Common myeloid progenitor, CD34-positive (primary cell): ENCODE data around the gene PPM1F.

Experiments
- CTCF ChIA-PET: fragments of 350-600 bp; sonication (Branson Sonifier 250); formaldehyde crosslinking; loops from one replicate; lab custom pipeline; 2021; ENCODE audit warnings: antibody characterized with exemption; lab: Charles Lee
- POLR2A ChIA-PET: fragments of 350-600 bp; sonication (Branson Sonifier 250); formaldehyde crosslinking; loops from one replicate; lab custom pipeline; 2021; ENCODE audit warnings: antibody characterized with exemption; lab: Charles Lee
- DNase-seq, 3 donors: peaks; one replicate each; pipeline versions ENCODE4 v3.0.0 to v3.0.0-alpha.2; 2013
- H3K27ac ChIP-seq, 2 experiments: 1 replicate in 1 of 2; 2 replicates in 1 of 2; pipeline ENCODE4 v1.7.0; 2013; ENCODE audit warnings: inconsistent platforms in 2 of 2, low read length in 2 of 2, mild to moderate bottlenecking in 2 of 2, low read depth in 1 of 2, moderate library complexity in 1 of 2; ENCODE audit not compliant: severe bottlenecking in 2 of 2, insufficient read depth in 1 of 2, poor library complexity in 1 of 2
- H3K27me3 ChIP-seq, 5 experiments: replicated peaks in 2 of 5; 1 replicate in 3 of 5; 2 replicates in 2 of 5; pipeline versions ENCODE4 v1.6.1 to v1.7.0; 2013; ENCODE audit warnings: low read length in 4 of 5, mild to moderate bottlenecking in 2 of 5, moderate library complexity in 2 of 5, inconsistent platforms in 1 of 5; ENCODE audit not compliant: insufficient read depth in 5 of 5, control insufficient read depth in 4 of 5
- H3K36me3 ChIP-seq, 4 experiments: 1 replicate in 2 of 4; 2 replicates in 2 of 4; pipeline versions ENCODE4 v1.6.1 to v1.7.0; 2013; ENCODE audit warnings: low read length in 3 of 4, control low read depth in 1 of 4, mild to moderate bottlenecking in 1 of 4; ENCODE audit not compliant: control insufficient read depth in 4 of 4, insufficient read depth in 4 of 4
- H3K4me1 ChIP-seq, 4 experiments: 1 replicate in 3 of 4; 2 replicates in 1 of 4; pipeline versions ENCODE4 v1.6.1 to v1.7.1; 2013; ENCODE audit warnings: low read length in 3 of 4, mild to moderate bottlenecking in 3 of 4, control low read depth in 1 of 4, inconsistent platforms in 1 of 4, moderate library complexity in 1 of 4; ENCODE audit not compliant: control insufficient read depth in 4 of 4, insufficient read depth in 4 of 4; ENCODE audit errors: control extremely low read depth in 1 of 4
- H3K4me3 ChIP-seq, 7 experiments: 1 replicate in 4 of 7; 2 replicates in 3 of 7; pipeline versions ENCODE4 v1.5.1 to v1.7.0; 2013; ENCODE audit warnings: mild to moderate bottlenecking in 7 of 7, low read length in 6 of 7, moderate library complexity in 6 of 7, inconsistent platforms in 2 of 7, low read depth in 2 of 7, control low read depth in 1 of 7; ENCODE audit not compliant: insufficient read depth in 4 of 7, control insufficient read depth in 1 of 7; ENCODE audit errors: extremely low read depth in 1 of 7
- H3K9me3 ChIP-seq, 5 experiments: 1 replicate in 4 of 5; 2 replicates in 1 of 5; pipeline versions ENCODE4 v1.6.1 to v1.7.1; 2013; ENCODE audit warnings: low read length in 4 of 5, mild to moderate bottlenecking in 2 of 5, inconsistent platforms in 1 of 5, low read depth in 1 of 5, moderate library complexity in 1 of 5; ENCODE audit not compliant: control insufficient read depth in 4 of 5, insufficient read depth in 2 of 5; ENCODE audit errors: control extremely low read depth in 1 of 5
- WGBS: methylation state at CpG from one replicate; pipeline ENCODE4 v1.1.5; 2013; ENCODE audit not compliant: insufficient coverage; 5-methylcytosine and 5-hydroxymethylcytosine counted together

The PPM1F gene

DNA sequence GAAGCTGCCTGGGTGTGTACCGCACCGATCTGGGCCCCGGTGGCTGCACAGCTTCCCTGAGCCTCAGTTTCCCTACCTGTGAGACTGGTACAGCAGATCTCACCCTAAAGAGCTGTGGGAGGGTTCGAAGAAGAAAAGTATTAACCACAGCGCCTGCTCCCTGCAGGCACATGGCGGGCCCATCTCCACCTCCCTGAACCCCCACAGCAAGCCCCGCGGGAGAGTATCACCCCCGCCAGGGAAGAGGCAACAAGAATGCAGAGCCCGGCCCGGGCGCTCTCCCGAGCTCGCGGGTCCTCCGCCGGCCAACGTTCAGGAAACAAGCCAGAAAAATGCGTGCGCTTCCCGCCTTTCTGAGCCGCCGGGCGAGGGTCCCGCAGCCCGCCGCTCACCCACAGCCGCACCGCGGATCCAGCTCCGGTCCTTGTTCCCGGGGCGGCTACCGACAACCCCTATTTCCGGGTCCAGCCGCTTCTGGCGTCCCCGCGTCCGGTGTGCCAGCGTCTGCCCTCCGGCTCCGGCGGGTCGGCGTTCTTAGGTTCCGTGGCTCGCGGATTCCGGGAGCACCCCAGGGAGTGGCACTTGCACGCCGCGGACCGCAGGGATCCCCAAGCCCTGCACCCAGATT lies 29.8 kb upstream of the PPM1F start, which contains the start of gene TOP3B:
Gene TOP3B (minus strand): TSS at position 450 of the 628 bp plus-strand sequence. CDS start 7,078 bp downstream, outside the sequence.
- H3K9me3 ChIP-seq, result no peaks in the 10 kb centered on the region
- peaks cover 0 to 19% (median 3%) of the 10 kb centered on the region in 4 experiments for H3K36me3 ChIP-seq
- H3K27me3 ChIP-seq, result no peaks in the 10 kb centered on the region
- peak within 1 kb of the TSS; percentile 84 to 99 (median 96) for H3K4me3 ChIP-seq
- ChIA-PET POLR2A (interaction anchor here (0.5 to 0.9 kb wide), 2 partner anchors 24 to 293 kb away, joined by 3 read pairs; no protein-coding TSS in a partner anchor), CTCF (interaction anchor here (1.2 to 2.6 kb wide), 6 partner anchors 10 to 33 kb away, joined by 3 to 19 read pairs (median 6); no protein-coding TSS in a partner anchor)
- peak; percentile 79 to 86 (median 84) for DNase-seq
- H3K27ac ChIP-seq, result peak within 1 kb of the TSS; percentile 70 to 94
- under 1% methylated on average over 39 of the region's 54 CpGs for WGBS
- H3K4me1 ChIP-seq, result peaks cover 0 to 12% (median 10%) of the 10 kb centered on the region in 4 experiments

DNA sequence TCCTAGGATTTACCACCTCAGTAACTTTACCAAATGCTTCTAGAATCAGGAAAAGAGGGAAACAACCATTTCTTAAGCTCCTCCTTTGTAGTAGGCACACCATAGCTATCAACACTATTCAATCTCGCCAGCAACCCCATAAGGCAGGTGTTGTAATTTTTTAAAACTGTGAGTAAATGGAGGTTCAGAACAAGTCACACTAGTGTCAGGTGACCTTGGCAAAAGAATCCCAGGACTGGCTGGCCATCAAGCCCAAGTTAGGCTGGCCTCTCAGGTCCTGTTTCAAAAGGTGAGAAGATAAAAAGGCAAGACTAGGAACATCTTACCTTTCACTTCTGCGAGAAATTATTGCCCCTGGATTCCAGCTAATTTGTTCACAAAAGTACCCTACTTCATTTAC lies 29.2 kb upstream of the PPM1F start:
- Histone ChIP-seq H3K4me3 (peak overlapping the region; percentile 84 to 99 (median 96)), H3K27ac (peak overlapping the region; percentile 70 to 94), H3K9me3 (no peaks in the 10 kb centered on the region), H3K36me3 (peaks cover 0 to 19% (median 3%) of the 10 kb centered on the region in 4 experiments), H3K4me1 (peaks cover 0 to 12% (median 10%) of the 10 kb centered on the region in 4 experiments), H3K27me3 (no peaks in the 10 kb centered on the region)
- POLR2A ChIA-PET, result interaction anchor here (0.9 kb wide), 1 partner anchor 25 kb away, joined by 3 read pairs; no protein-coding TSS in a partner anchor
- DNase-seq, result no peak
- 50% methylated on average over 2 of the region's 2 CpGs for WGBS
- CTCF ChIA-PET, result interaction anchor here (1.0 to 2.6 kb wide), 7 partner anchors 10 to 44 kb away, joined by 3 to 19 read pairs (median 5); no protein-coding TSS in a partner anchor

DNA sequence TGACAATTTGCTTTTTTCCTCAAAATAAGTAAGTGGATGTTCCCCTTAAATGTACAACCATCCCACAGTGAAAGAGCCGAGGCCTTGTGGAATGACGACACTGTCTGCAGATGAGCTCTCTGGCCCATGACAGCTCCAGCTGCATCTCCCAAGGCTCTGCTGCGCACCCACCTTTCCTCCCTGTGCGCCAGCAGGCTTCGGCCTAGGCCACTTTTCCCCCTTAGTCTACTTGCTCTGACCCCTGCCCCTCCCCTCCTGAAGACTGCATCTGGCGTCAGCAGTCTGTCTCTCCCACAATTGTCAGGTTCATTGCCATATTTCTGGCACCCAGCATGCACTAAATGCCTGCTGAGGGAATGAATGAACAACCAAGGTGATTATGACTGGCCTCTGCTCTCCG lies 27.9 kb upstream of the PPM1F start:
- Histone ChIP-seq H3K27ac (peak overlapping the region in 1 of 2 experiments; percentile 9), H3K4me3 (no peak overlapping the region), H3K4me1 (peaks cover 0 to 12% (median 10%) of the 10 kb centered on the region in 4 experiments), H3K27me3 (no peaks in the 10 kb centered on the region), H3K36me3 (peaks cover 0 to 25% (median 4%) of the 10 kb centered on the region in 4 experiments), H3K9me3 (no peaks in the 10 kb centered on the region)
- ChIA-PET POLR2A (no interaction called here), CTCF (interaction anchor here (2.5 to 2.6 kb wide), 2 partner anchors 9 to 14 kb away, joined by 12 to 19 read pairs; no protein-coding TSS in a partner anchor)
- WGBS, result 97% methylated on average over 6 of the region's 7 CpGs
- DNase-seq, result no peak

DNA sequence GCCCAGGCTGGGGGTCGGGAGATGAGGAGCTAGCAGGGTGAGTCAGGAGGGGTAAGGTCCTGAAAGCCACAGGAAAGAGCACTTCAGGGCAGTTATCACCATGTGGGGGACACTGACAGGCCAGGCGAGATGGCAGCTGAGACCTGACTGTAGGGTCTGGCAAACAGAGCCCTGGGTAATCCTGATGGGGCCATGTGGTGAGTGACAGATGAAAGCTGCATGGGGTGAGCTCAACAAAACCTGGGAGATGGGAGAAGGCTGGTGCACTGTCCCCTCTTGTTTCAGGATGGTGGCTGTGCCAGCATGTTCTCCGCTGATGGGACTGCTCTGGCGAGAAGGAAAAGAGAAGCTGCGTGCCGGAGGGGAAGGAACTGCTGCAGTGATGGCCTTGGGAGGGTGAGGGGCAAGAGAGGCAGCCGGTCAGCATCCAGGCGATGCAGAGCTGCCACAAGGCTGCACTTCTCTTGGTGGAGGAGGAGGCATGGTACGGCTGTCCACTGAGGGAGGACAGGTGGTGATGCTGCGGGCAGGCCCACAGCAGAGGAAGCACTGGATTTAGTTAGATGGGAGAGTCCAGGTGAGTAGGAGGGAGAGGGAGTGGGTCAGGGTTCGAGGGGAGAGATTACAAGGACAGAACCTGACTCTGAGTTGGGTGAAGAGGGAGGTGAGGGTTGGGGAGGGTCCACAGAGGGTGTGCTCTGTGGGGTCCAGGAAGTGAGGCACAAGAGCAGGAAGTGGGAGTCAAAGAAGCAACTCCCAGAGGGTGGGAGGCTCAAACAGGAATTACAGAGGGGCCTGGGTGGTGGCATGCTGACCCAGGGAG lies 26.1 kb upstream of the PPM1F start:
- Histone ChIP-seq H3K4me1 (peaks cover 0 to 12% (median 10%) of the 10 kb centered on the region in 4 experiments), H3K27me3 (no peaks in the 10 kb centered on the region), H3K36me3 (peaks cover 2 to 42% (median 20%) of the 10 kb centered on the region in 4 experiments), H3K27ac (peak overlapping the region in 1 of 2 experiments; percentile 14), H3K4me3 (no peak overlapping the region), H3K9me3 (no peaks in the 10 kb centered on the region)
- ChIA-PET CTCF (interaction anchor here (0.7 kb wide), 1 partner anchor 347 kb away, joined by 4 read pairs; no protein-coding TSS in a partner anchor), POLR2A (no interaction called here)
- DNase-seq, result no peak
- 95% methylated on average over 10 of the region's 11 CpGs for WGBS

DNA sequence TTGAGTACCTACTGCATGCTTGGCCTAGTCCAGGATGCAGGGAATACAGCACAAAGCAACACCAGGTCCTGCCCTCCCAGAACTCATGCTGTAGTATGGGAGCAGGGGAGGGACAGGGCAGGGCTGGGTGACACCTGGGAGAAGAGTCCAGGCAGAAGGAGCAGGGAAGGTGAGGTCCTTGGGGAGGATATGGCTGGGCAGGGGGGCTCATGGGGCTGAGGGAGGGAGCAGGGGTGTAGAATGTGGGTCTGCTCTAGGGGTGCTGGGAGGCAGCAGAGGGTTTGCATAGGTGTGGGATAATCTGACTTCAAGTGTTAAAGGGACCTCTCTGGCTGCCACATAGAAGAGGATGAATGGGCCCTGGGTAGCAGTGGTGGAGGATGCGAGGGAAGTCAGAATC lies 25.2 kb upstream of the PPM1F start:
- no peak for DNase-seq
- Histone ChIP-seq H3K27ac (no peak overlapping the region), H3K9me3 (no peaks in the 10 kb centered on the region), H3K27me3 (no peaks in the 10 kb centered on the region), H3K36me3 (peaks cover 3 to 50% (median 29%) of the 10 kb centered on the region in 4 experiments), H3K4me3 (no peak overlapping the region), H3K4me1 (peaks cover 0 to 12% (median 10%) of the 10 kb centered on the region in 4 experiments)
- CTCF ChIA-PET, result no interaction called here
- WGBS, result 100% methylated on average over 1 of the region's 1 CpG
- POLR2A ChIA-PET, result no interaction called here

DNA sequence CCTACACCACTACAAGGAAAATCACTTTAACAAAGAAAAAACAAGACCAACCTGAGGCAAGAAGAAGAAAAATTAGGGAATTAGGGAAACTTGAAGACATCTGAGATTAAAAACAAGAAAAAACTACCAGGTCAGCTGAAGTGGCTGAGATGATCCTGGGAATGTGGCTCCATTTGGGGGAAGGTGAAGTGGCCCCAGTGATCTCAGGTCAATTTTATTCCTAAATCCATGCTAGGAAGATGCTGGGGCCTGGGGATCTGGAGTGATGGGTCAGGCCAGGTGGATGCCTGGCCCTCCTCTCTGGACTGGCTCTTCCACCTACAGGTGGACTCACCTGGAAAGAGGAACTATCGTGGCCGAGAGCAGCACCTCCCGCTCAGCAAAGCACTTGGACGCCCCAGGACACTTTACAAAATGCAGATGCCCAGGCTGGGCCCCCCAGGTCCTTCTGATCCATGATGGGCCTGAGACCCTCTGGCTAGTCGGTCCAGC lies 23.3 kb upstream of the PPM1F start:
- CTCF ChIA-PET, result interaction anchor here (1.0 kb wide), 1 partner anchor 24 kb away, joined by 3 read pairs; the partner anchor contains the start of gene PPM1F
- H3K4me3 ChIP-seq, result no peak overlapping the region
- DNase-seq, result no peak
- 90% methylated on average over 5 of the region's 5 CpGs for WGBS
- no peaks in the 10 kb centered on the region for H3K9me3 ChIP-seq
- H3K4me1 ChIP-seq, result no peaks in the 10 kb centered on the region
- H3K36me3 ChIP-seq, result peaks cover 12 to 67% (median 45%) of the 10 kb centered on the region in 4 experiments
- no peaks in the 10 kb centered on the region for H3K27me3 ChIP-seq
- no peak overlapping the region for H3K27ac ChIP-seq
- POLR2A ChIA-PET, result no interaction called here
